Mesenchymal stem cell (in vitro differentiated cells and primary cell): ENCODE data around the gene ZNF319.

Experiments
- DNase-seq: peaks from one replicate; pipeline ENCODE4 v3.0.0-alpha.2; 2013
- H2AFZ ChIP-seq: one replicate; pipeline ENCODE4 v1.6.1; 2013; ENCODE audit warnings: low read depth, mild to moderate bottlenecking, control low read depth, inconsistent platforms, low read length, moderate library complexity
- H2AK5ac ChIP-seq: 2 replicates; pipeline ENCODE4 v1.6.1; 2013; ENCODE audit warnings: low read length, moderate library complexity, mild to moderate bottlenecking, inconsistent platforms; ENCODE audit not compliant: severe bottlenecking
- H2BK120ac ChIP-seq: one replicate; pipeline ENCODE4 v1.6.1; 2013; ENCODE audit warnings: low read depth, mild to moderate bottlenecking, inconsistent platforms, low read length, moderate library complexity
- H2BK12ac ChIP-seq, 2 experiments: one replicate each; pipeline ENCODE4 v1.6.1; 2013; ENCODE audit warnings: inconsistent platforms in 2 of 2, low read length in 2 of 2, mild to moderate bottlenecking in 2 of 2, moderate library complexity in 2 of 2, control low read depth in 1 of 2
- H2BK15ac ChIP-seq: one replicate; pipeline ENCODE4 v1.6.1; 2013; ENCODE audit warnings: mild to moderate bottlenecking, low read depth, inconsistent platforms; ENCODE audit not compliant: poor library complexity, severe bottlenecking
- H2BK5ac ChIP-seq: 2 replicates; pipeline ENCODE4 v1.6.1; 2013; ENCODE audit warnings: low read depth, mild to moderate bottlenecking, low read length, control low read depth, inconsistent platforms; ENCODE audit not compliant: poor library complexity, severe bottlenecking
- H3K14ac ChIP-seq, 2 experiments: one replicate each; pipeline ENCODE4 v1.6.1; 2013; ENCODE audit warnings: inconsistent platforms in 2 of 2, low read length in 2 of 2, control low read depth in 1 of 2, mild to moderate bottlenecking in 1 of 2, moderate library complexity in 1 of 2
- H3K18ac ChIP-seq, 2 experiments: one replicate each; pipeline ENCODE4 v1.6.1; 2013; ENCODE audit warnings: inconsistent platforms in 2 of 2, low read length in 2 of 2, control low read depth in 1 of 2, low read depth in 1 of 2, mild to moderate bottlenecking in 1 of 2
- H3K23ac ChIP-seq, 2 experiments: one replicate each; pipeline ENCODE4 v1.6.1; 2013; ENCODE audit warnings: inconsistent platforms in 2 of 2, low read length in 2 of 2, mild to moderate bottlenecking in 2 of 2, moderate library complexity in 2 of 2, control low read depth in 1 of 2
- H3K27ac ChIP-seq: 2 replicates; pipeline ENCODE4 v1.5.1; 2013; ENCODE audit warnings: mild to moderate bottlenecking, moderate library complexity, low read length, control low read depth, inconsistent platforms; ENCODE audit not compliant: poor library complexity, severe bottlenecking
- H3K27me3 ChIP-seq, 2 experiments: 2 replicates each; pipeline versions ENCODE4 v1.6.1 to v1.7.0; 2013; ENCODE audit warnings: low read length in 2 of 2, mild to moderate bottlenecking in 2 of 2, moderate library complexity in 2 of 2, control low read depth in 1 of 2, inconsistent platforms in 1 of 2; ENCODE audit not compliant: control insufficient read depth in 1 of 2, insufficient read depth in 1 of 2
- H3K36me3 ChIP-seq, 2 experiments: 2 replicates each; pipeline versions ENCODE4 v1.6.1 to v1.7.0; 2013; ENCODE audit warnings: low read length in 2 of 2, control low read depth in 1 of 2, inconsistent platforms in 1 of 2, low read depth in 1 of 2, mild to moderate bottlenecking in 1 of 2; ENCODE audit not compliant: insufficient read depth in 2 of 2, control insufficient read depth in 1 of 2
- H3K4ac ChIP-seq, 2 experiments: one replicate each; pipeline ENCODE4 v1.6.1; 2013; ENCODE audit warnings: inconsistent platforms in 2 of 2, low read length in 2 of 2, mild to moderate bottlenecking in 2 of 2, moderate library complexity in 2 of 2, control low read depth in 1 of 2, low read depth in 1 of 2
- H3K4me1 ChIP-seq: 2 replicates; pipeline ENCODE4 v1.6.1; 2013; ENCODE audit warnings: low read depth, low read length, control low read depth; ENCODE audit not compliant: control insufficient read depth, insufficient read depth
- H3K4me2 ChIP-seq: 2 replicates; pipeline ENCODE4 v1.6.1; 2013; ENCODE audit warnings: low read length, mild to moderate bottlenecking, inconsistent platforms; ENCODE audit not compliant: poor library complexity, severe bottlenecking
- H3K4me3 ChIP-seq, 2 experiments: 2 replicates each; pipeline versions ENCODE4 v1.5.1 to v1.7.0; 2013; ENCODE audit warnings: low read length in 2 of 2, mild to moderate bottlenecking in 2 of 2, control low read depth in 1 of 2, low read depth in 1 of 2; ENCODE audit not compliant: insufficient read depth in 1 of 2
- H3K79me1 ChIP-seq: replicated peaks from 2 replicates; pipeline ENCODE4 v1.6.1; 2013; ENCODE audit warnings: mild to moderate bottlenecking, control low read depth, low read length, inconsistent platforms; ENCODE audit not compliant: poor library complexity, severe bottlenecking
- H3K9ac ChIP-seq: 2 replicates; pipeline ENCODE4 v1.7.0; 2013; ENCODE audit warnings: mild to moderate bottlenecking, low read length, moderate library complexity
- H3K9me3 ChIP-seq: 2 replicates; pipeline ENCODE4 v1.7.0; 2013; ENCODE audit warnings: mild to moderate bottlenecking, low read length; ENCODE audit not compliant: control insufficient read depth
- H4K8ac ChIP-seq: one replicate; pipeline ENCODE4 v1.6.1; 2013; ENCODE audit warnings: inconsistent platforms, mild to moderate bottlenecking, low read length, moderate library complexity
- H4K91ac ChIP-seq: one replicate; pipeline ENCODE4 v1.6.1; 2013; ENCODE audit warnings: mild to moderate bottlenecking, low read length, inconsistent platforms
- WGBS: methylation state at CpG from one replicate; pipeline ENCODE4 v1.1.7; 2013; ENCODE audit warnings: mixed read lengths; 5-methylcytosine and 5-hydroxymethylcytosine counted together

Gene ZNF319

DNA sequence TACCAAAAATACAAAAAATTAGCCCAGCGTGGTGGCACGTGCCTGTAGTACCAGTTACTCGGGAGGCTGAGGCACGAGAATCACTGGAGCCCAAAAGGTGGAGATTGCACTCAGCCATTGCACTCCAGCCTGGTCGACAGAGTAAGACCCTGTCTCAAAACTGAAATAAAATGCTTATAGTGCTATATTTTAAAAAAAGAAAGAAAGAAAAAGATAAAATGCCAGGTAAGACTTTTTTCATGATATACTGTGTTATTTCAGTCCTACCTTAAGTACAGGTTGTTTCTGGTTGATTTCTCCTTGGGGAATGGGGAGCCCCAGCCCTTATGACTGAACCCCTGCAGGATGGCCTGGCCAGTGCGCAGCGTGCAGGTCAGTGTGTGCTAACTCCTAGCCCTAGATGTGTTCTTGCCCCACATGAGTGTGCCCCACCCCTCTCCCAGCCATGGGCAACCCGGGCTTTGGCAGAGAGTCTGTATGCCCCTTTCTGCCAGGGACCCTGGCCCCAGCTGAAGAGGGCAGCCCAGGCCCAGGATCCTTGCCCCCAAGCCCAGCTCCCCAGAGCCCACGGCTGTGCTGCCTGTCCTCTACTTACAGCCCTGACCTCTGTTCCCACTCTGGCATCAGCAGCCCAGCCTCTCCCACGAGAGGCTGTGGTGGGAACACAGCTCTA lies 30.9 kb downstream of the ZNF319 start:
- H3K79me1 ChIP-seq, result no peaks in the 10 kb centered on the region
- peak overlapping the region in 1 of 2 experiments; percentile 6 for H3K23ac ChIP-seq
- no peak overlapping the region for H2BK12ac ChIP-seq
- peaks cover 18 to 74% of the 10 kb centered on the region in 2 experiments for H3K27me3 ChIP-seq
- H3K18ac ChIP-seq, result no peak overlapping the region
- no peak overlapping the region for H2BK15ac ChIP-seq
- H3K27ac ChIP-seq, result no peak overlapping the region
- no peak overlapping the region for H3K9ac ChIP-seq
- H3K4ac ChIP-seq, result no peak overlapping the region
- no peak overlapping the region for H4K91ac ChIP-seq
- no peak overlapping the region for H3K4me2 ChIP-seq
- H3K14ac ChIP-seq, result no peak overlapping the region
- no peak overlapping the region for H2AK5ac ChIP-seq
- no peak overlapping the region for H2BK5ac ChIP-seq
- WGBS, result 77% methylated on average over 9 of the region's 10 CpGs
- H2AFZ ChIP-seq, result no peak overlapping the region
- no peak for DNase-seq
- H3K4me3 ChIP-seq, result no peak overlapping the region
- no peaks in the 10 kb centered on the region for H3K4me1 ChIP-seq
- no peaks in the 10 kb centered on the region for H3K36me3 ChIP-seq
- no peak overlapping the region for H4K8ac ChIP-seq
- no peak overlapping the region for H2BK120ac ChIP-seq
- H3K9me3 ChIP-seq, result peaks cover 4% of the 10 kb centered on the region

DNA sequence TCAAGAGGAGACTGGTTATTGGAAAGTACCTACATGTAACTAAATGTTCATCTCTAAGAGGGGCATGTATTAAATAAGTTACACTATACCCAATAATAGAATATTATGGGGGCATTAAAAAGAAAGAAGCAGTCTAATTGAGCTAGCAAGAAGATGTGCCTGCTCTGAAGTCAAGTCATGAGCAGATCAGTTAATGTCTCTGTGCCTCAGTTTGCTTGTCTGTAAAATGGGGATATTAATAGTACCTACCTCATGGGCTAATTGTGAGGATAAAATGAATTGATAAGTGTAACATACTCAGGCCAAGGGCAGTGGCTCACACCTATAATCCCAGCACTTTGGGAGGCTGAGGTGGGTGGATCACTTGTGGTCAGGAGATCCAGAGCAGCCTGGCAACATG lies 32.6 kb downstream of the ZNF319 start:
- peaks cover 4% of the 10 kb centered on the region for H3K9me3 ChIP-seq
- H3K4me1 ChIP-seq, result no peaks in the 10 kb centered on the region
- no peak overlapping the region for H2BK15ac ChIP-seq
- H3K4me3 ChIP-seq, result no peak overlapping the region
- H2AK5ac ChIP-seq, result no peak overlapping the region
- no peak overlapping the region for H3K14ac ChIP-seq
- H3K27ac ChIP-seq, result no peak overlapping the region
- no peak overlapping the region for H2BK12ac ChIP-seq
- no peak overlapping the region for H3K4ac ChIP-seq
- H3K4me2 ChIP-seq, result no peak overlapping the region
- DNase-seq, result no peak
- no peaks in the 10 kb centered on the region for H3K36me3 ChIP-seq
- no peak overlapping the region for H2BK5ac ChIP-seq
- peaks cover 28 to 75% of the 10 kb centered on the region in 2 experiments for H3K27me3 ChIP-seq
- no peaks in the 10 kb centered on the region for H3K79me1 ChIP-seq
- H3K9ac ChIP-seq, result no peak overlapping the region
- no peak overlapping the region for H2BK120ac ChIP-seq
- H3K23ac ChIP-seq, result no peak overlapping the region
- H4K91ac ChIP-seq, result no peak overlapping the region
- no peak overlapping the region for H4K8ac ChIP-seq
- H3K18ac ChIP-seq, result no peak overlapping the region
- no peak overlapping the region for H2AFZ ChIP-seq

DNA sequence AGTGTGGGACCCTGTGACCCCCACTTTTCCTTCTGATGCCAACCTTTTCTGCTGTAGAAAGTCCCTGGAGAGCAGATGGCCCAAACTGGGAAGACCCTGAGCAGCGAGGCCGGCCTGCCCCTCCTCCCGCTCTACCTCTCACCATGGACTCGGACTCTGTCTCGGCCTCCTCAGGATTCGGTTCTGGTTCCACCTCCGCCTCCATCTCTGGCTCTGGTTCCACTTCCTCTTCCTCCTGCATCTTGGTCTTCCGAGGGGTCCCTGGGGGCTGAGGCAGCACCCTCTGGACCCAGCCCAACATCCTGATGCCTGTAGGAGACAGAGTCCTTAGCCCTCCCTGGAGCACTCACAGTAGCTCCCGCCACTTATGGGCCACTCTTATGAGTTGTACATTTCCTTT lies 33.5 kb downstream of the ZNF319 start:
- Histone ChIP-seq H3K36me3 (no peaks in the 10 kb centered on the region), H4K8ac (no peak overlapping the region), H3K27ac (no peak overlapping the region), H3K27me3 (peaks cover 37 to 75% of the 10 kb centered on the region in 2 experiments), H3K4ac (no peak overlapping the region), H2AFZ (no peak overlapping the region), H2AK5ac (no peak overlapping the region), H3K18ac (no peak overlapping the region), H3K9me3 (peaks cover 2% of the 10 kb centered on the region), H3K4me3 (no peak overlapping the region), H3K23ac (no peak overlapping the region), H3K14ac (no peak overlapping the region), H2BK5ac (no peak overlapping the region), H4K91ac (no peak overlapping the region), H3K9ac (no peak overlapping the region), H3K79me1 (no peaks in the 10 kb centered on the region), H2BK15ac (no peak overlapping the region), H2BK120ac (no peak overlapping the region), H2BK12ac (no peak overlapping the region), H3K4me1 (no peaks in the 10 kb centered on the region), H3K4me2 (no peak overlapping the region)
- DNase-seq, result no peak
- WGBS, result 89% methylated on average over 9 of the region's 9 CpGs

DNA sequence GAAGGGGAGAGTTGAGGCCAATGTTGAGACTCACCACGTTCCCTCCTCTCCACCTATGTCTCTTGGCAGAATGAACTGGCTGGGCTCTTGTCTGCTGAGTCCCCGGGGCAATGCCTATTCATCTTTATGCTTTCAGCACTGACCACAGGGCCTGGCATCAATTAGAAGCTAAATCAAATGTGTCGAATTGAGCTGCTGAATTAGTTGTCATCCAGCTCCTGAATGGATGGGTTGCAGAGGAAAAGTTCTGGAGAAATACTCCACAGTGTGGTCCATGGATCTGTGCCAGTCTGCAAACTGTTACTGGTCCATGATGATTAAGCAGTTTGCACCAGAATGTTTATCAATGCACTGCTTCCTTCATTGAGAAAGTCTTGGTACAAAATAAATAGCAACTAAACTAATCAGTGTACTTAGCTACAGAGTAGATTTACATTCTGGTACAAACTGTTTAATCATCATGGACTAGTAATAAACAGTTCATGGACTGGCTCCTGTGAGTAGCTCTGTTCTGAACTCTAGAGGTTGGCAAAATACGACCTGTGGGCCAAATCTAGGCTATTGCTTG lies 34.2 kb downstream of the ZNF319 start:
- Histone ChIP-seq H2BK15ac (no peak overlapping the region), H2AK5ac (no peak overlapping the region), H3K4me3 (no peak overlapping the region), H4K8ac (no peak overlapping the region), H3K79me1 (no peaks in the 10 kb centered on the region), H3K23ac (no peak overlapping the region), H4K91ac (no peak overlapping the region), H2BK120ac (no peak overlapping the region), H2BK5ac (no peak overlapping the region), H3K14ac (no peak overlapping the region), H3K4ac (no peak overlapping the region), H3K27me3 (peaks cover 43 to 75% of the 10 kb centered on the region in 2 experiments), H3K27ac (no peak overlapping the region), H3K9ac (no peak overlapping the region), H3K9me3 (no peaks in the 10 kb centered on the region), H2AFZ (no peak overlapping the region), H3K36me3 (no peaks in the 10 kb centered on the region), H3K4me2 (no peak overlapping the region), H2BK12ac (no peak overlapping the region), H3K4me1 (no peaks in the 10 kb centered on the region), H3K18ac (no peak overlapping the region)
- peak; percentile 56 for DNase-seq
- 65% methylated on average over 3 of the region's 4 CpGs for WGBS
